GM12878 (cell line): ENCODE measurements around the gene STX16. TPM values are rescaled to one million over a fixed set of nuclear protein-coding genes. Genes with fewer than 3 reads are reported as not detected.

ENCODE experiments used
- ATAC-seq: fragments of 200-7000 bp; cut with Tn5 transposase; 3 replicates; pipeline ENCODE4 v1.9.1; 2020; ENCODE audit warnings: mild to moderate bottlenecking, moderate library complexity
- BruUV-seq: library from RNA; stranded (reverse); fragments of 400-500 nt; replicated peaks from 2 replicates; lab custom pipeline; 2021; lab: Mats Ljungman, UMichigan
- CTCF ChIA-PET: fragments of 300-600 bp; sonication (Branson Sonifier 250); formaldehyde crosslinking; extraction: SDS; loops from one replicate; lab custom pipeline; 2021; ENCODE audit warnings: inconsistent platforms; lab: Yijun Ruan, JAX
- POLR2A ChIA-PET: fragments of 350-600 bp; formaldehyde crosslinking; extraction: SDS; loops from one replicate; lab custom pipeline; 2021; ENCODE audit warnings: inconsistent platforms; lab: Charles Lee
- RAD21 ChIA-PET: fragments of 300-600 bp; sonication (Branson Sonifier 250); formaldehyde crosslinking; loops from one replicate; lab custom pipeline; 2023; ENCODE audit warnings: antibody characterized with exemption; ENCODE audit not compliant: unreplicated experiment; lab: Charles Lee
- SMC1A ChIA-PET: fragments of 300-600 bp; sonication (Branson Sonifier 250); formaldehyde crosslinking; loops from one replicate; lab custom pipeline; 2023; ENCODE audit not compliant: unreplicated experiment, uncharacterized antibody; lab: Charles Lee
- DNase-seq: peaks from one replicate; pipeline ENCODE4 v3.0.0-alpha.2; 2011; ENCODE audit warnings: low read depth, low spot score
- FAIRE-seq: peaks from 3 replicates; lab custom pipeline; 2011; peaks lifted over from hg19 to GRCh38; lab: Jason Lieb, UNC
- H2AFZ ChIP-seq: 2 replicates; pipeline ENCODE4 v1.6.0; 2011; ENCODE audit warnings: low read depth, low read length, control low read depth; ENCODE audit not compliant: control insufficient read depth
- H3K27ac ChIP-seq: 2 replicates; pipeline ENCODE4 v1.5.1; 2011; ENCODE audit warnings: control low read depth; ENCODE audit not compliant: control insufficient read depth, insufficient read depth
- H3K27me3 ChIP-seq, 2 experiments: replicated peaks in 1 of 2; 2 replicates each; pipeline versions ENCODE4 v1.6.0 to v1.6.1; 2011; ENCODE audit warnings: low read length in 1 of 2; ENCODE audit not compliant: control insufficient read depth in 2 of 2, insufficient read depth in 2 of 2
- H3K36me3 ChIP-seq, 2 experiments: 2 replicates each; pipeline ENCODE4 v1.5.1; 2011; ENCODE audit warnings: low read length in 1 of 2; ENCODE audit not compliant: control insufficient read depth in 2 of 2, insufficient read depth in 2 of 2
- H3K4me1 ChIP-seq: 2 replicates; pipeline ENCODE4 v1.6.1; 2011; ENCODE audit warnings: mild to moderate bottlenecking, low read length, moderate library complexity, mixed read lengths; ENCODE audit not compliant: control insufficient read depth, insufficient read depth
- H3K4me2 ChIP-seq: 2 replicates; pipeline ENCODE4 v1.6.0; 2011; ENCODE audit warnings: control low read depth; ENCODE audit not compliant: control insufficient read depth, insufficient read depth
- H3K4me3 ChIP-seq: fragments of 200-600 bp; sonication (generic); 2 replicates; pipeline ENCODE4 v1.5.1; 2016
- H3K79me2 ChIP-seq: 2 replicates; pipeline ENCODE4 v1.6.0; 2011; ENCODE audit warnings: low read length; ENCODE audit not compliant: control insufficient read depth, insufficient read depth
- H3K9ac ChIP-seq: 2 replicates; pipeline ENCODE4 v1.8.0; 2011; ENCODE audit warnings: low read length, control low read depth, mixed read lengths; ENCODE audit not compliant: control insufficient read depth, insufficient read depth
- H3K9me3 ChIP-seq: replicated peaks from 3 replicates; pipeline ENCODE4 v1.5.1; 2011; ENCODE audit warnings: mild to moderate bottlenecking, low read length; ENCODE audit not compliant: control insufficient read depth, insufficient read depth
- H4K20me1 ChIP-seq: 2 replicates; pipeline ENCODE4 v1.6.0; 2011; ENCODE audit not compliant: control insufficient read depth, insufficient read depth
- ETV6 ChIP-seq, 2 experiments: fragments of 450-650 bp in 1 of 2; IDR thresholded peaks in 1 of 2; conservative IDR thresholded peaks in 1 of 2; 2 replicates each; pipeline ENCODE4 v1.6.1; 2014; ENCODE audit warnings: antibody characterized with exemption in 1 of 2, borderline replicate concordance in 1 of 2, low read depth in 1 of 2, mild to moderate bottlenecking in 1 of 2, moderate library complexity in 1 of 2
- HCFC1 ChIP-seq: fragments of 150-350 bp; IDR thresholded peaks from 2 replicates; pipeline ENCODE4 v1.6.1; 2014; ENCODE audit warnings: low read length
- IKZF2 ChIP-seq, 2 experiments: fragments of 450-650 bp; IDR thresholded peaks; 2 replicates each; pipeline ENCODE4 v1.6.1; 2017; ENCODE audit warnings: mild to moderate bottlenecking in 2 of 2, moderate library complexity in 2 of 2
- IRF4 ChIP-seq: IDR thresholded peaks from 2 replicates; pipeline ENCODE4 v1.6.1; 2011; ENCODE audit warnings: low read depth, low read length
- MXI1 ChIP-seq: fragments of 150-350 bp; IDR thresholded peaks from 2 replicates; pipeline ENCODE4 v1.6.1; 2011; ENCODE audit warnings: low read depth, mild to moderate bottlenecking, inconsistent platforms, low read length, improper control_type of control experiment
- NFIC ChIP-seq: IDR thresholded peaks from 2 replicates; pipeline ENCODE4 v1.6.1; 2012; ENCODE audit warnings: low read depth, mild to moderate bottlenecking, inconsistent platforms, low read length, moderate library complexity
- NR2C1 ChIP-seq: fragments of 450-650 bp; IDR thresholded peaks from 2 replicates; pipeline ENCODE4 v1.6.1; 2017; ENCODE audit warnings: antibody characterized with exemption, mild to moderate bottlenecking, moderate library complexity
- POU2F2 ChIP-seq: IDR thresholded peaks from 3 replicates; pipeline ENCODE4 v1.6.1; 2011; ENCODE audit warnings: low read depth, mild to moderate bottlenecking, low read length, borderline replicate concordance
- SUPT20H ChIP-seq: IDR thresholded peaks from 2 replicates; pipeline ENCODE4 v1.6.1; 2011; ENCODE audit warnings: low read depth, mild to moderate bottlenecking, low read length, moderate library complexity, borderline replicate concordance; ENCODE audit not compliant: control insufficient read depth
- YY1 ChIP-seq: IDR thresholded peaks from 2 replicates; pipeline ENCODE4 v1.6.1; 2011; ENCODE audit warnings: low read depth, mild to moderate bottlenecking, low read length
- WGBS: methylation state at CpG from one replicate; pipeline ENCODE4 v1.1.6; 2016; ENCODE audit warnings: low lambda C conversion rate; ENCODE audit not compliant: insufficient replicate concordance, insufficient coverage; ENCODE audit errors: missing lambda C conversion rate; 5-methylcytosine and 5-hydroxymethylcytosine counted together
- in situ Hi-C: fragments of 300-500 bp; cut with MboI; formaldehyde crosslinking; loops from 9 replicates; pipeline ENCODE4 v1.14.3; 2018; ENCODE audit warnings: mixed read lengths
- intact Hi-C: fragments of 100-400 bp; cut with micrococcal nuclease; formaldehyde crosslinking; loops from one replicate; pipeline ENCODE4 v1.14.2; 2022; ENCODE audit not compliant: unreplicated experiment
- polyA plus RNA-seq, 11 experiments: library from polyadenylated mRNA; depleted of rRNA in 4 of 11; unstranded in 6 of 11; stranded (reverse) in 5 of 11; fragments of >200 nt; fragmentation: Nextera tagmentation in 4 of 11; fragmentation: Illumina TruSeq in 1 of 11; extraction: Ambion mirVana in 4 of 11; extraction: Trizol in 1 of 11; gene quantifications; 1 replicate in 1 of 11; 2 replicates in 10 of 11; pipeline versions ENCODE4 v1.2.1 to v1.2.3, GENCODE V29; 2011 to 2016; ENCODE audit warnings: inconsistent platforms in 2 of 11, missing spikeins in 2 of 11, low read depth in 1 of 11
- total RNA-seq, 4 experiments: library from RNA; depleted of rRNA in 3 of 4; stranded (reverse); fragments of >200 nt in 3 of 4; fragmentation: Illumina TruSeq in 1 of 4; extraction: Trizol in 1 of 4; gene quantifications; 2 replicates each; pipeline versions ENCODE4 v1.2.1 to v1.2.3, GENCODE V29; 2013 to 2021
- TF ChIP-seq, protein P1 (sequence below): IDR thresholded peaks from 2 replicates; pipeline ENCODE4 v1.6.1; 2011; ENCODE audit warnings: low read depth, mild to moderate bottlenecking, low read length, moderate library complexity, borderline replicate concordance; ENCODE audit errors: extremely low read depth
- TF ChIP-seq, protein P2 (sequence below): fragments of 450-650 bp; IDR thresholded peaks from 2 replicates; pipeline ENCODE4 v1.6.1; 2017; ENCODE audit warnings: antibody characterized with exemption, mild to moderate bottlenecking, moderate library complexity
- TF ChIP-seq, protein P3 (sequence below): IDR thresholded peaks from 2 replicates; pipeline ENCODE4 v1.6.1; 2012; ENCODE audit warnings: low read depth, low read length, improper control_type of control experiment
- TF ChIP-seq, protein P4 (sequence below): fragments of 450-650 bp; IDR thresholded peaks from 2 replicates; pipeline ENCODE4 v1.6.1; 2016; ENCODE audit warnings: mild to moderate bottlenecking

The STX16 gene
- total and polyA plus RNA-seq, 10 of the 15 experiments (the other 5 are each of a cell fraction or from before 2014, with no cell fraction given): 6.3 to 68.4 (median 35.8) TPM

DNA sequence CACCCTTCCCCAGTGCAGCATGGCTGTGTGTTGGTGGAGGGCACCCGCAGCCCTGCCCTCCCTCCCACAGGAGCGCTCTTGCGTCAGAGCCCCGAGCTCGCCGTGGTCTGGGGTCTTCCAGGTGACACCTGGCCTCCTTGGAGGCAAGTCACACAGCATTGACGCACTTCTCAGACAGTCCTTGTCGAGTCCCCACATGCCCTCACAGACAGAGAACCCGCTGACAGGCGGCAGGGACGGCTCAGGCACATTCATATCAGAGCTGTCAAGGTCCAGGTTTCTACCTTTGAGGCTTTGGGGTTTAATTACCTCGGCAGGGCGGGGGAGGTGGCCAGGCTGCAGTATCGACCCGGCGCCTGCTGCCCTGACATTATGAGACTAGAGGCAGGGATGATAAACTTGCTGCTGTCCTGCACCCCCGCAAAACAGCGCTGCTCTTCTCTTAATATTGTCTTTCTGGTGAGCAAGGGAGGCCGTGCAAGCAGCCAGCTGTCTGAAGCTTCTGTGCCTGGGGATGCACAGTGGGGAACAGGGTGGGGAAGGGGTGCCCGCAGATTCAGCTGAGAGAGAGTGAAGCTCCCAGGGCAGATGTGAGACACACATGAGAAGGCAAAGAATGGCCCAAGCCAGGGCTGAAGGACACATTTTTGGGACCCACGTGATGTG lies 46.3 kb downstream of the STX16 start:
- BruUV-seq: no TSS peak
- in situ Hi-C loops (loop anchor here (25.0 kb wide), 1 partner anchor 460 kb away; the partner anchor contains the start of gene ANKRD60), intact Hi-C loops (loop anchor here (10.0 kb wide), 1 partner anchor 463 kb away; no protein-coding TSS in a partner anchor)
- no peak for FAIRE-seq
- Histone ChIP-seq H2AFZ (no peak overlapping the region), H4K20me1 (no peaks in the 10 kb centered on the region), H3K4me2 (no peak overlapping the region), H3K9ac (no peak overlapping the region), H3K4me1 (peaks cover 5% of the 10 kb centered on the region), H3K79me2 (no peaks in the 10 kb centered on the region; the same call in 1 of the 2 replicates), H3K27me3 (no peaks in the 10 kb centered on the region), H3K27ac (no peak overlapping the region), H3K4me3 (no peak overlapping the region), H3K9me3 (no peaks in the 10 kb centered on the region), H3K36me3 (peaks cover 0 to 1% of the 10 kb centered on the region in 2 experiments; a peak in 2 of 4 replicates)
- no peak for DNase-seq
- no peak for ATAC-seq
- TF ChIP-seq, protein P1, sequence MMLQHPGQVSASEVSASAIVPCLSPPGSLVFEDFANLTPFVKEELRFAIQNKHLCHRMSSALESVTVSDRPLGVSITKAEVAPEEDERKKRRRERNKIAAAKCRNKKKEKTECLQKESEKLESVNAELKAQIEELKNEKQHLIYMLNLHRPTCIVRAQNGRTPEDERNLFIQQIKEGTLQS: no peak
- TF ChIP-seq NFIC (no peak), IRF4 (no peak), IKZF2 (IDR thresholded peaks at IDR 0.05) (no peak), MXI1 (no peak), YY1 (no peak), NR2C1 (no peak), HCFC1 (no peak), POU2F2 (no peak), ETV6 (conservative IDR thresholded peaks at IDR 0.05 in 1 of 2, IDR thresholded peaks at IDR 0.05 in 1 of 2; ENCODE audit: borderline replicate concordance in 1 of 2, low read depth in 1 of 2) (no peak), SUPT20H (no peak)
- TF ChIP-seq, protein P2, sequence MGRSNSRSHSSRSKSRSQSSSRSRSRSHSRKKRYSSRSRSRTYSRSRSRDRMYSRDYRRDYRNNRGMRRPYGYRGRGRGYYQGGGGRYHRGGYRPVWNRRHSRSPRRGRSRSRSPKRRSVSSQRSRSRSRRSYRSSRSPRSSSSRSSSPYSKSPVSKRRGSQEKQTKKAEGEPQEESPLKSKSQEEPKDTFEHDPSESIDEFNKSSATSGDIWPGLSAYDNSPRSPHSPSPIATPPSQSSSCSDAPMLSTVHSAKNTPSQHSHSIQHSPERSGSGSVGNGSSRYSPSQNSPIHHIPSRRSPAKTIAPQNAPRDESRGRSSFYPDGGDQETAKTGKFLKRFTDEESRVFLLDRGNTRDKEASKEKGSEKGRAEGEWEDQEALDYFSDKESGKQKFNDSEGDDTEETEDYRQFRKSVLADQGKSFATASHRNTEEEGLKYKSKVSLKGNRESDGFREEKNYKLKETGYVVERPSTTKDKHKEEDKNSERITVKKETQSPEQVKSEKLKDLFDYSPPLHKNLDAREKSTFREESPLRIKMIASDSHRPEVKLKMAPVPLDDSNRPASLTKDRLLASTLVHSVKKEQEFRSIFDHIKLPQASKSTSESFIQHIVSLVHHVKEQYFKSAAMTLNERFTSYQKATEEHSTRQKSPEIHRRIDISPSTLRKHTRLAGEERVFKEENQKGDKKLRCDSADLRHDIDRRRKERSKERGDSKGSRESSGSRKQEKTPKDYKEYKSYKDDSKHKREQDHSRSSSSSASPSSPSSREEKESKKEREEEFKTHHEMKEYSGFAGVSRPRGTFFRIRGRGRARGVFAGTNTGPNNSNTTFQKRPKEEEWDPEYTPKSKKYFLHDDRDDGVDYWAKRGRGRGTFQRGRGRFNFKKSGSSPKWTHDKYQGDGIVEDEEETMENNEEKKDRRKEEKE: no peak
- TF ChIP-seq, protein P3, sequence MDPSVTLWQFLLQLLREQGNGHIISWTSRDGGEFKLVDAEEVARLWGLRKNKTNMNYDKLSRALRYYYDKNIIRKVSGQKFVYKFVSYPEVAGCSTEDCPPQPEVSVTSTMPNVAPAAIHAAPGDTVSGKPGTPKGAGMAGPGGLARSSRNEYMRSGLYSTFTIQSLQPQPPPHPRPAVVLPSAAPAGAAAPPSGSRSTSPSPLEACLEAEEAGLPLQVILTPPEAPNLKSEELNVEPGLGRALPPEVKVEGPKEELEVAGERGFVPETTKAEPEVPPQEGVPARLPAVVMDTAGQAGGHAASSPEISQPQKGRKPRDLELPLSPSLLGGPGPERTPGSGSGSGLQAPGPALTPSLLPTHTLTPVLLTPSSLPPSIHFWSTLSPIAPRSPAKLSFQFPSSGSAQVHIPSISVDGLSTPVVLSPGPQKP: no peak
- TF ChIP-seq, protein P4, sequence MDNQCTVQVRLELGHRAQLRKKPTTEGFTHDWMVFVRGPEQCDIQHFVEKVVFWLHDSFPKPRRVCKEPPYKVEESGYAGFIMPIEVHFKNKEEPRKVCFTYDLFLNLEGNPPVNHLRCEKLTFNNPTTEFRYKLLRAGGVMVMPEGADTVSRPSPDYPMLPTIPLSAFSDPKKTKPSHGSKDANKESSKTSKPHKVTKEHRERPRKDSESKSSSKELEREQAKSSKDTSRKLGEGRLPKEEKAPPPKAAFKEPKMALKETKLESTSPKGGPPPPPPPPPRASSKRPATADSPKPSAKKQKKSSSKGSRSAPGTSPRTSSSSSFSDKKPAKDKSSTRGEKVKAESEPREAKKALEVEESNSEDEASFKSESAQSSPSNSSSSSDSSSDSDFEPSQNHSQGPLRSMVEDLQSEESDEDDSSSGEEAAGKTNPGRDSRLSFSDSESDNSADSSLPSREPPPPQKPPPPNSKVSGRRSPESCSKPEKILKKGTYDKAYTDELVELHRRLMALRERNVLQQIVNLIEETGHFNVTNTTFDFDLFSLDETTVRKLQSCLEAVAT: no peak
- CTCF ChIA-PET: interaction anchor here (0.5 to 0.6 kb wide), 2 partner anchors 173 to 248 kb away, joined by 3 read pairs; no protein-coding TSS in a partner anchor
- SMC1A ChIA-PET: no interaction called here
- RAD21 ChIA-PET: no interaction called here
- WGBS: 96% methylated on average over 21 of the region's 21 CpGs
- POLR2A ChIA-PET: no interaction called here
